VCaP (cell line): ENCODE data around the gene TRO.
A peak's percentile ranks its signal among the peaks of the same experiment; 100 is the strongest.

Source experiments
- H3K27ac ChIP-seq: fragments of 450-650 bp; 2 replicates; pipeline ENCODE4 v1.5.1; 2017
- TF ChIP-seq, protein P1 (sequence below): fragments of 450-650 bp; conservative IDR thresholded peaks from 2 replicates; pipeline ENCODE4 v1.5.1; 2017; ENCODE audit warnings: mild to moderate bottlenecking, moderate library complexity

Gene TRO, protein sequence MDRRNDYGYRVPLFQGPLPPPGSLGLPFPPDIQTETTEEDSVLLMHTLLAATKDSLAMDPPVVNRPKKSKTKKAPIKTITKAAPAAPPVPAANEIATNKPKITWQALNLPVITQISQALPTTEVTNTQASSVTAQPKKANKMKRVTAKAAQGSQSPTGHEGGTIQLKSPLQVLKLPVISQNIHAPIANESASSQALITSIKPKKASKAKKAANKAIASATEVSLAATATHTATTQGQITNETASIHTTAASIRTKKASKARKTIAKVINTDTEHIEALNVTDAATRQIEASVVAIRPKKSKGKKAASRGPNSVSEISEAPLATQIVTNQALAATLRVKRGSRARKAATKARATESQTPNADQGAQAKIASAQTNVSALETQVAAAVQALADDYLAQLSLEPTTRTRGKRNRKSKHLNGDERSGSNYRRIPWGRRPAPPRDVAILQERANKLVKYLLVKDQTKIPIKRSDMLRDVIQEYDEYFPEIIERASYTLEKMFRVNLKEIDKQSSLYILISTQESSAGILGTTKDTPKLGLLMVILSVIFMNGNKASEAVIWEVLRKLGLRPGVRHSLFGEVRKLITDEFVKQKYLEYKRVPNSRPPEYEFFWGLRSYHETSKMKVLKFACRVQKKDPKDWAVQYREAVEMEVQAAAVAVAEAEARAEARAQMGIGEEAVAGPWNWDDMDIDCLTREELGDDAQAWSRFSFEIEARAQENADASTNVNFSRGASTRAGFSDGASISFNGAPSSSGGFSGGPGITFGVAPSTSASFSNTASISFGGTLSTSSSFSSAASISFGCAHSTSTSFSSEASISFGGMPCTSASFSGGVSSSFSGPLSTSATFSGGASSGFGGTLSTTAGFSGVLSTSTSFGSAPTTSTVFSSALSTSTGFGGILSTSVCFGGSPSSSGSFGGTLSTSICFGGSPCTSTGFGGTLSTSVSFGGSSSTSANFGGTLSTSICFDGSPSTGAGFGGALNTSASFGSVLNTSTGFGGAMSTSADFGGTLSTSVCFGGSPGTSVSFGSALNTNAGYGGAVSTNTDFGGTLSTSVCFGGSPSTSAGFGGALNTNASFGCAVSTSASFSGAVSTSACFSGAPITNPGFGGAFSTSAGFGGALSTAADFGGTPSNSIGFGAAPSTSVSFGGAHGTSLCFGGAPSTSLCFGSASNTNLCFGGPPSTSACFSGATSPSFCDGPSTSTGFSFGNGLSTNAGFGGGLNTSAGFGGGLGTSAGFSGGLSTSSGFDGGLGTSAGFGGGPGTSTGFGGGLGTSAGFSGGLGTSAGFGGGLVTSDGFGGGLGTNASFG (N-terminal part only)

DNA sequence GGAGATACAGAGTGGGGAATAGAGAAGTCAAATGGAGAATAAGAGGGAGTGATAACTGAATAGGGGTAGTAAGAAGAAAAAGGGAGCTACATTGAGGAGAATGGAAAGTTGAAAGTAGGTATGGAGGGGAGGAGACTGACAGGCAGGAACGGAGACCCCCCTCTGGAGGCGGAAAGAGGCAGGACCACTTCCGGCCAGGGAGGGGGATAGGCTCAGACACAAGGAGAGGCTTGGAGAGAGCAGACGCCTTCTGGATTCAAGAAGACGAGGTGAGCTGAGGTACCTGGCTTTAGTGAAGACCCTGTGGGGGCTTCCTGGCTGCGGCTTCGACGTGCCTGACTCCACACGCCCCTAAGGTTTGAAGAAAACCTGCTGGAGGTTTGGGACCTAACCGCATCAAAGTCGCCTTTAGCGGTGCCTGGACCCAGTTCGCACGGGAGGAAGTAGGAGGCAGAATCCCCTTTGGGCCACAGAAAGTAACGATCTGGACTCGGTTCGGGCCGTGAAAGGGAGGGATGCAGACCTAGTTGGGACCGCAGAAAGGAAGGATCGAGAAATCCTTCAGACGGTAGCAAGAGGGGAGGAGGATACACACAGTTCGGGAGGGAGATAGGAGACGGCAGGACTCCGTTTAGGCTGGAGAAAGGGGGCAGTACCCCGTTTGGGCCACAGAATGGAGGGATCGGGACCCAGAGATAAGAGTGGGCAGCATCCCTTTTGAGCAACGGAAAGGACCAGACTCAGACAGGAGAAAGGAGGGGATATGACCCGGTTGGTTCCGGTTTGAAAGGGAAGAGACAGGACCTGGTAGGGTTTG is at the start of gene TRO:
Gene TRO, plus strand, starts transcription at position 215 of the 817 bp plus-strand sequence. CDS start 1,423 bp downstream, outside the sequence.
- H3K27ac ChIP-seq = no peak within 1 kb of the TSS
- TF ChIP-seq, protein P1, sequence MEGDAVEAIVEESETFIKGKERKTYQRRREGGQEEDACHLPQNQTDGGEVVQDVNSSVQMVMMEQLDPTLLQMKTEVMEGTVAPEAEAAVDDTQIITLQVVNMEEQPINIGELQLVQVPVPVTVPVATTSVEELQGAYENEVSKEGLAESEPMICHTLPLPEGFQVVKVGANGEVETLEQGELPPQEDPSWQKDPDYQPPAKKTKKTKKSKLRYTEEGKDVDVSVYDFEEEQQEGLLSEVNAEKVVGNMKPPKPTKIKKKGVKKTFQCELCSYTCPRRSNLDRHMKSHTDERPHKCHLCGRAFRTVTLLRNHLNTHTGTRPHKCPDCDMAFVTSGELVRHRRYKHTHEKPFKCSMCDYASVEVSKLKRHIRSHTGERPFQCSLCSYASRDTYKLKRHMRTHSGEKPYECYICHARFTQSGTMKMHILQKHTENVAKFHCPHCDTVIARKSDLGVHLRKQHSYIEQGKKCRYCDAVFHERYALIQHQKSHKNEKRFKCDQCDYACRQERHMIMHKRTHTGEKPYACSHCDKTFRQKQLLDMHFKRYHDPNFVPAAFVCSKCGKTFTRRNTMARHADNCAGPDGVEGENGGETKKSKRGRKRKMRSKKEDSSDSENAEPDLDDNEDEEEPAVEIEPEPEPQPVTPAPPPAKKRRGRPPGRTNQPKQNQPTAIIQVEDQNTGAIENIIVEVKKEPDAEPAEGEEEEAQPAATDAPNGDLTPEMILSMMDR = no peak

DNA sequence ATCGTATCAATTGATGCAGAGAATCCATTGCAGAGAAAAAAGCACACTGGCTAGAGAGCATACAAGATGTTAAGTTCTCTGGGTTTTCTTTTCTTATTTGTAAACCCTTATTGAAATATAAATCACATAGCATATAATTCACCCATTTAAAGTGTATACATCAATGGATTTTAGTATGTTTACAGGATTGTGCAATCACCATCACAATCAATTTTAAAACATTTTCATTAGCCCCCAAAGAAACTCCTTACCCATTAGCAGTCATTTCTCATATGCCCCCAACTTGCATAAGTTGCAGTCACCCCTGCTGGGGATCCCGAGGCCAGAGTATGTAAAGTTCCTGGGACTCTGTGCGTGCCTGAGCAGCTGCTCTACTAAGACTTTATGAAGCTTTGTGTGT is 34.9 kb upstream of the TRO start:
- TF ChIP-seq, protein P1 = no peak
- no peak overlapping the region for H3K27ac ChIP-seq

DNA sequence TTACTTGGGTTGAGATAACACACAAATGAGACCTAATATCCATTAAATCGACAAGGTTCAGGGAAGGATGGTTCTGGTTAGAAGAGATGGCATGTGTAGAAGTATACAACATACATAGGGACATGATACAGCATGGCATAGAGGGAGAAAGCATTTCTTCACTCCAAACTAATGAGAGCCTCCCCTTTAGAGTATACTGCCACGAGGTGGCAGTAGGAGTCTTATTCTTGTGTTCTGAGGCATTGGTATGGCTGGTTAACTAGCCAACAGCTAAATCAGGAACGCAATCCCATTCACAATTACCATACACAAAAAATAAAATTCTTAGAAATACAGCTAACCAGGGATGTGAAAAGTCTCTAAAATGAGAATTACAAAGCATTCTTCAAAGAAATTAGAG is 29.1 kb upstream of the TRO start:
- no peak overlapping the region for H3K27ac ChIP-seq
- TF ChIP-seq, protein P1 = peak; percentile 82

DNA sequence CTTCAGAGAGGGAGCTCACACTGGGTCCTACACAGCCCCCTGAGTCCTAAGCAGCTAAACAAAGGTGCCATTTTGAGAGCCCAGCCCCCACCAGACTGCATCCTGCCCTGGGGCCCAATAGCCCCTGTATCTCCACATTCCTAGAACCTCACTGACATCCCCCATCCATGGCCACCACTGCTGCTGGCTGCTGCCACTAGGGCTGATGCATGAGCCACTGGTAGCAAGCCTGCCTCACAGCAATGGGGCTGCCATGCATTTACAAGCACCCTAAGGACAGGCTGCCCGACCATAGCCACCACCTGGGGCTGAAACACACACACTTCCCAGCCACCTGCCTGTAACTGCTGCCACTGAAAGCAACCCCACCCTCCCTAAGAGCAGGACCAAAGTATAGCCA is 26.5 kb upstream of the TRO start:
- no peak overlapping the region for H3K27ac ChIP-seq
- TF ChIP-seq, protein P1 = no peak

DNA sequence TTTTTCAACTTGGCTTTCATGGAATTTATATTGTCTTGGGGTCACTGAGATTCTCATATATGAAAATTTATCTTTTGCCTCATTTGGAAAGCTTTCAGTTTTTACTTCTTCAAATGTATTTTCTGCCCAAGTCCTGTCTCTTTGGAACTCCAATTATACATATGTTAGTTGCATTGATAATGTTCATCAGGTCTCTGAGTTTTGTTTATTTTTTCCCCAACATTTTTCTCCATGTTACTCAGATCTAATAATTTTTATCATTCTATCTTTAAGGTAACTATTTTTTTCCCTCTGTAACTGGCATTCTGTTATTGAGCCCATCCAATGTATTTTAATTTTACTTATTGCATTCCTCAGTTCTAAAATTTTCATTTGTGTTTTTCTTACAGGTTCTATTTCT is 10.7 kb upstream of the TRO start:
- no peak overlapping the region for H3K27ac ChIP-seq
- TF ChIP-seq, protein P1 = no peak

DNA sequence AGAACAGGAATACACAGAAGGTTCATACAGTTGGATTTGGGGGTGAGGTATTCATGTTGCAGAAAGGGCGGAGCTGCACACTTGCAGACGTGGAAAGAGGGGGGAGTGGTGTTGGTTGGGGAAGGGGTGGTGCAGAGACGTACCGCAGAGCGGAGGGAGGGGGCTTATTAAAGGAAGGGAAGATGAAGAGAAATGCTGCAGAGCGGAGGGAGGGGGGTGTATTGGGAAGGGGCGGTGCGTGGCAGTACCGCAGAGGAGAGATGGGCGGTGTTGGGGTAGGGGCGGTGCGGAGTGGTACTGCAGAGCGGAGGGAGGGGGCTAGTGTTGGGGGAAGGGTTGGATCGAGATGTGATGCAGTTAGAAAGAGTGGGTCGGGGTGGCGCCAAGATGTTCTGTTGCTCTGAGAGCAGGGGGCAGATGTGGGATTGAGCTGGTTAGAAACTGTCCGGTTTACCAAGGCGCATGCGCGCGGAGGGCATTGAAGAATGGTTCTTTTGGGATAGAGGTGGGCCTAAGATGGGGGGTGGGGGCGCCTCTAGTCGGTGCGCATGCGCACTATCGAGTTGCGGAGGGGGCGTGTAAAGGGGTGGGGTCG is 900 bp downstream of the TRO start:
- TF ChIP-seq, protein P1 = no peak
- no peak overlapping the region for H3K27ac ChIP-seq
